ENCODE data around the gene LCE3B.
"Not testable (repeated sequence)": the region's sequence is repeated elsewhere in the genome, so short reads cannot be mapped to it uniquely, and the experiment has no call there.

Gene LCE3B

GRCh38 chr1:152613511-152613910, at the start of gene LCE3B:
Gene LCE3B (plus strand): TSS chr1:152613811. CDS start chr1:152613811, 0 bp downstream.
- no peak for DNase-seq

DNA sequence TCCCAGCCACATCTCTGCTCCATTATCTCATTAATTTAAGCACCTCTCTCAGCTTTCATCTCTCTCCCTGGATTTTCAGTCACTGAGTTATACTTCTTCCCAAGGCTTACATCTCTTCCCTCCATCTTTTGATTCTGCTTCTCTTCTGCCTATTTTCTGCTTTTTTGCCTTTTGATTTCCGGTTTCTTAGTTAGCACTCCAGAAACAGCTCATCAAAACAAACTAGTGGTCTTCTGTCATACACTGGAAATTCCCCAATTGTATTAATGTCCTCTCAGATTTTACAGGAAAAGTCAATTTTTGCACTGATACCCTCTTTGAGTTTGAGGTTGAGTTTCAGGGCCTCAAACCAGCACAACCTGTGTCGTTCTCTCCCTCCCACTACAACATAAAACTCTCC, 48.5 kb upstream of the LCE3B start:
- DNase-seq, result no peak

DNA sequence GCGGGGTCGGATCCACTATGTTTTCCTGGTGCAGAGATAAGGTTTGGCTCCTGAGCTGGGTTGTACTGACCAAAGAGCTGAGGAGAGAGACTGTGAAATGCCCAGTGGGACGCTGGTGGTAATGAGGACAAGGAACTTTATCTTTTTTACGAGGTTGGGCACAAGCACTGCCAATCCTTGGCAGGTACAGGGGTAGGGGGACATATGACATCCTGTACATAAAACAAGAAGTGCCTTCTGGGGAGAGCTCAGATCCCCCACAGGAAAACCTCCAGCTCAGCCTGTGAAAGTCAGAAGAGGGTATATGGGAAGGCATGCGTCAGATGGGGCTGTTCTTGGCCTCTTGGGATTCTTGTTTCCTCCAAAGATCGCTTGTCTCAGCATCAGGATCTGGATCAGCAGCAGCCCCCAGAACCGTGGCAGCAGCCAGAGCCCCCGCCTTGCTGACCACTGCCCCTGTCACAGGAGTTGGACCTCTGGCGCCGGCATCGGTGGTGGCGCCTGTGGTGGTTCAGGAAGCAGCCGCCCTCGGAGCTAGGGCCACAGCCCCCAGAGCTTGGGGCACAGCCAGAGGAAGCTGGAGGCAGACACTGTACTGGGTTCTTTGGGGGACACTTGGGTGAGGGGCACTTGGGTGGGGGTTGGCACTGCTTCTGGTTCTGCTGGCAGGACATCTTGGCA, 47.9 kb upstream of the LCE3B start:
- DNase-seq, result no peak

DNA sequence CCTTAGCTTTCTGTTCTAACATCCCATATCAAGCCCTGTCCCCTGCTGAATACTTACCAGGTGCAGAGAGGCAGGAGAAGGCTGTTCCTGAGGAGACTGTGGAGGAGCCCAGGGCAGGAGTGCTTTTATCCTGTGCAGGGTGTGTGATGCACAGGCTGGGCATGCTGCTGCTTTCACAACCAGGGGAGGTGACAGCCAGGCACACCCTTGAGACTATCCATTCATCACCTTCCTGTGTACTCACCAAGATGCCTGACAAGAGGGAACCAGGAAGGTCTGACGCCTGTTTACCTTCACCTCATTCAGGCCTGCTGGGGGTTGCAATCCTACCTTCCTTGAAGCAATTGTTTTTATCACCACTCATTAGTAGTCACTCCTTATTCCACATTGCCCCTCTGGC, 46.9 kb upstream of the LCE3B start, which contains the start of gene LCE3E:
LCE3E (minus strand) TSS at position 100 of the 400 bp plus-strand sequence. CDS start 572 bp downstream, outside the sequence.
- no peak for DNase-seq

GRCh38 chr1:152577168-152577567, 36.4 kb upstream of the LCE3B start:
- DNase-seq, result no peak

GRCh38 chr1:152579526-152579925, 34.1 kb upstream of the LCE3B start:
- DNase-seq, result not testable (repeated sequence)

DNA sequence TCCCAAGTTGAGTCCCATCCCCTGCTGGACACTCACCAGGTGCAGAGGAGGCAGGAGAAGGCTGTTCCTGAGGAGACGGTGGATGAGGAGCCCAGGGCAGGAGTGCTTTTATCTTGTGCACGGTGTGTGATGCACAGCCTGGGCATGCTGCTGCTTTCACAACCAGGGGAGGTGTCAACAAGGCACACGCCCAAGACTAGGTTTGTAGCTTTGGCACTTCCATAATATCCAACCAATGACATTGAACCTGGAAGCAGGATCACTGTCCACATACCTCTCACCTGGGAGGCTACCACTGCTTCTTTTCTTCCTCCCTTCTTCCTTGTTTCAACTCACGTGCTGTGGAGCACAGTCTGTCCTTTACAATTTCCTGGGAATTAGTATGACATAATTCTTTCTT, 33.2 kb upstream of the LCE3B start, which contains the start of gene LCE3D:
LCE3D (minus strand) TSS at position 84 of the 400 bp plus-strand sequence. CDS start 580 bp downstream, outside the sequence.
- DNase-seq, result no peak

GRCh38 chr1:152582647-152583046, 31.0 kb upstream of the LCE3B start:
- no peak for DNase-seq

- DNase-seq, result no peak
Measured at GRCh38 chr1:152585586-152585985, 28.0 kb upstream of the LCE3B start.

DNA sequence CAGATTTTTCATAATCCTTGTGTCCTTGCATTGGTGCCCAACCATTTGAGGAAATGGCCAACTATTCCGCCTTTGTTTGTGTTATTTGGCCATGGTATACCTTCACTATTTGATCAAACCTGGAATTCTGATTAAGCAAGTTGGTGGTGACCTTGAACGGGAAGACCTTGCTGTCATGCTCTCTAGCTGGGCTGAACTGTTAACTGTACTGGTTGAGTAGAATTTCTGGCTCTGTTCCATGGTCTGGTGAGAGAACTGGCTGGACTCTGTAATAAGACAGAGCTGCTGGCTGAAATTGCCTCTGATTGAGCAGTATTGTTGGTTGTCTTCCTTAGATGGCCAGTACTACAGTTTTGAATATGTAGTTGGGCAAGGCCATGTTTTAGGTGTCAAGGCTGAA, 16.6 kb upstream of the LCE3B start:
- DNase-seq, result no peak

DNA sequence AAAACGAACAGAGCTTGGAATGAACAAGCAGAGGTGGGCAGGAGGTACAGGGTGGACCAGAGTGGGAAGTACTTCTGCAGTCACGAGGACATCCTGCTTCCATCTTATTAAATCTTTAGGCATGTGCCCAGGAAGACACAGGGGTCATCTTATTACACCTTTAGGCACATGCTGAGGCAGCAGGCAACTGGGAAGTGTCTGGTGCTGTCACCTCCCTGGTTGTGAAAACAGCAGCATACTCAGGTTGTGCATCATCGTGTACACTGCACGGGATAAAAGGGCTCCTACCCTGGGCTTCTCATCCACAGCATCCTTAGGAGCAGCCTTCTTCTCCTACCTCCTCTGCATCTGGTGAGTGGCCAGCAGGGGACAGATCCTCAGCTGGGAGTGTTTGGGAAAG, 13.7 kb upstream of the LCE3B start, which contains the start of gene LCE3C:
LCE3C (plus strand) TSS at position 301 of the 400 bp plus-strand sequence. CDS start 498 bp downstream, outside the sequence.
- no peak for DNase-seq

DNA sequence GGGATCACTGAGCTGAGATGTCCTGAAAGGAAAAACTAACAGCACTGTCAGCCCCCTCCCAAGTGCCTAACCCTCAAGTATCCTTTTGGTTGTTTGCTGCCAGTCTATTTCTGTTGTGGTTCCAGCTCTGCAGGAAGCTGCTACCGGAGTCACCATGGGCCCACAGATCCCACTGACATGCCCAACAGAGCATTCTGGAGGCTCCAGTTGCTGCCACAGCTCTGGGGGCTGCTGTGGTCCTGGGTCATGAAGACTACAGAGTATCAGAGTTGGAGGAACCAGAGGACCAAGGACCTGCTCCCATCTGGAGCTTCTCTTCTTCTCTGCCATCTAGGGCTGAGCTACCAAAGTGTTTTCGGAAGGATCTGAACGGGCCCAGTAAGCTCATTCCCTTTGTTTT, 8.4 kb downstream of the LCE3B start:
- no peak for DNase-seq

GRCh38 chr1:152622803-152623202, 9.2 kb downstream of the LCE3B start, which contains the start of gene LCE3A:
Gene LCE3A (minus strand): TSS chr1:152623103. CDS start chr1:152623103, 0 bp downstream.
- no peak for DNase-seq

DNA sequence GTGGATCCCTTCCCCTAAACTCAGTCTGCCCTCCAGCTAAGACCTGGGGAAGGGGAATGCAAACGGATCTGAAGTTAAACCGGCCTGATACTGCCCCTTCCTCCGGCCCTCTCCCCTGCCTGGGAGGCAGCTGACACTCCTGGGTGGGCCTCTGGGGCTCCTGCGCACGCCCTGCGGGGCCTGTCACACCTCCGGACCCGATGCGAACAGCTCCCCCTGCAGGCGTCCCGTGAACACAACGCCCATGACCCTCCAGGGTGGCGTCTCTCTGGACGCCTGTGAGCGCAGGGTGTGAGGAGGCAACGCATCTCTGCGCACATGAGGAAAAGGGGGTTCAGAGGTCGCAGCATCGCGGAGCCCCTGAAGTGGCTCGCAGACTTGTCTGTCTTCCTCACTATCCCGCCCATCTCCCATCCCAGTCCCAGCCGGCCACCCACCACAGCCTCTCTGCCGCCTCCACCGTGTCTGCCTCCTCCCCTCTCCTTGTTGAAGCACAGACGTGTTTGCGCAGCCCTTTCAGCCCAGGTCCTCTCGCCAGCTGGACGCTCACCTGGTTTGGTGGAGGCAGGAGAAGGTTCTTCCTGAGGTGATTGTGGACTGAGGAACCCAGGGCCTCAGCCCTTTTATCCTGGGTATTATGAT, 9.7 kb downstream of the LCE3B start:
- no peak for DNase-seq

DNA sequence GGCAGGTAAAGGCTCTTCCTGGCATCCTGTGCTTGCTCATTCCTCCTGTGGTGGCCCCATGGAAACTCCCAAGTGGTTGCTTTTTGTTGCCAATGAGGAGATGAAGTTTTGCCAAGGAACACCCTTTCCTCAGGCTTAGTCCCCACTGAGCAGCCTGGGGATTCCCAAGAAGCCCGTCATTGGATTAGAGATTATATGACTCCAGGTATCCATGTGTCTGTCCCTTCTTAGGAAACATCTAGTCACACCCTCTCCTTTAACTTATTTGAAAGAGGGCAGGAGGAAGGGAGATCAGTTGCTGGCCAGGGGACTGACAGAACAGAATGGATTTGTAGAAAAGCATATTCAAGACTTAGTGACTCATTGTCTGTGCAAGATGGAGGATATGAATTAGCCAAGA, 13.1 kb downstream of the LCE3B start:
- no peak for DNase-seq

DNA sequence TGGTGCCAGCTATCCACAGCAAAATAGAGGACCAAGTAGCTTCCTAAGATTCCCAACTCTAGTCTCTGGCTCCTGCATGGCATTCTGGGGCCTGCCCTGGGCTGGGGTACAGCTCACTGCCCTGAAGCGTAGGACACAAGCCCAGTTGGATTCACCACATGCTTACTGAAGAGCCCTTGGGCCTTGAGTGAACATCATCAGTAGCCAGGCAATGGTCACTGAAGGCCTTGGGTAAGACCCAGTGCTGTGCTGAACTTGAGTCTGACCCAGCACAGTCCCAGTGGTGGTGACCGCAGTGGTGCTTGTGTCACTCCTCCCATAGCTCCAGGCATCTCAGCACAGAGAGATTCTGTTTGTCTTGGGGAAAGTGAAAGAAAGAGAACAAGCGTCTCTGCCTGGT, 17.0 kb downstream of the LCE3B start:
- no peak for DNase-seq

DNA sequence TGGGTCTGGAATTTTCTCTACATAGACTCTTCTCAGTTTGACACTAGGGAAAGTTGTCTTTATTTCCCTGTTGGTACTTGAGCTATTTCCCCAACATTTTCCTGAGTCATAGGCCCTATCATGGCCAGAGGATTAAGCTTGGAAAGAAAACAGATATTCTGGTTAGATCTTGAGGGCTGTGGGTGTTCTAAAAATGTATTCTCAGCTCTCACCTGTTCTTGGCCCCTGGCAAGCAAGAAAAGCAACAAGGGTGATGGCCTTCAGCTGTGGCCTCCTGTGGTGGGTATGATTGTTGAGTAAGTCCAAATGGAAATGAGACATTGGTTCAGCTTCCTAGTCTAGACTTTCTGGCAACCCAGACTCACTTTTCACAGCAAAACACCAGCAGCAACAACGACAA, 26.7 kb downstream of the LCE3B start:
- no peak for DNase-seq

DNA sequence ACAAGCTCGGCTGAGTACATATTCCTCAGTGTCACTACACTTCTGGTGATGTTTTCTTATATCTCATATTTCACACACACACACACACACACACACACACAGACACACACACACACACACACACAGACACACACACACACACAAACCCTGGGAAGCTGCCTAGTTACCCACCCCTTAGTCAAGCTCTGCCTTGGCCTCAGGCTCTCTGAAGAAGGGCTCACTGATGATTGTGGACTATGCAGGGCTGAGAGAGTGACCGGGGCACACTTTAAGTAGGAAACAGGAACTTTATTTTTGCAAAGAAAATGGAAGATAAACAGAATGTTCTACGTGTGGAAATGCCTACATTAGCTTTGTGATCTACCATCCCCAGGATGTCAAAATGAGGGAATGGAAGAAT, 30.3 kb downstream of the LCE3B start:
- DNase-seq, result no peak

- no peak for DNase-seq
Measured at GRCh38 chr1:152645146-152645545, 31.5 kb downstream of the LCE3B start.

- DNase-seq, result no peak
Measured at GRCh38 chr1:152646656-152647055, 33.0 kb downstream of the LCE3B start.

DNA sequence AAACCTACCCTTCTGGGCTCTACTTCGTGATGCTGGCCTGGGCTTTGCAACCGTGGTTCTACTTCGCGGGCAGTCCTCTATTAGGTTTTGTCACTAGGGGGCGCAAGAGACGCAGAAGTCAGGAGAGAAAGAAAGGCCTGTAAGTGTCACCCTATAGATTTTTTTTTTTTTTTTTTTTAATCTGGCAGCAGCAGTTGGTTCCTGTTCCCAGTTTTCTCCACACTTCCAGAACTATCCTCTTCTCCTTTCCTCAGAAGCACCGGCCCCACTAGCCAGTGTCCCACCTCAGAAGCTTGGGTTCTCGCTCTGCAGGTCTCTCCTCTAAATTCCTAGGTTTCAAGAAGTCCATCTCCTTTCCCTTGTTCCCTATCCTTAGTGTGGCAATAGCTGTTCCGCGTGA, 40.5 kb downstream of the LCE3B start:
- DNase-seq, result peak in 1 of 2 donors; percentile 6

DNA sequence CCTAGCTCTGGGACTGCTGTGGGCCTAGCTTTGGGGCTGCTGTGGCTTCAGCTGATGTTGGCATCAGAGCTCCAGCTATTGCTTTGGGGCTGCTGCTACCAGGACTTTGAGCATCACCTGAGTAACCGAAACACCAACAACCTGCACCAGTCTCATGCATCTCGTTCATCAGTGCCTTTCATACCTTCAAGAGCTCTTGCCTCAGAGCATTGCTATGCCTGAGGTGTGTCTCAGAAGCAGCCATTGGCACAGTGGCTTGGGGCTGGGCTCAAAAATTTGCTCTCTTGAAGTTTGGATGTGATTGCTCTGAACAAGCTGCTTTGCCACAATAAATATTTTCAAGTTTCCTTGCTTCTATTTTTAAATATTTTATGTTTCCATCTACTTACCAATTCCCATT, 42.8 kb downstream of the LCE3B start:
- DNase-seq, result no peak

DNA sequence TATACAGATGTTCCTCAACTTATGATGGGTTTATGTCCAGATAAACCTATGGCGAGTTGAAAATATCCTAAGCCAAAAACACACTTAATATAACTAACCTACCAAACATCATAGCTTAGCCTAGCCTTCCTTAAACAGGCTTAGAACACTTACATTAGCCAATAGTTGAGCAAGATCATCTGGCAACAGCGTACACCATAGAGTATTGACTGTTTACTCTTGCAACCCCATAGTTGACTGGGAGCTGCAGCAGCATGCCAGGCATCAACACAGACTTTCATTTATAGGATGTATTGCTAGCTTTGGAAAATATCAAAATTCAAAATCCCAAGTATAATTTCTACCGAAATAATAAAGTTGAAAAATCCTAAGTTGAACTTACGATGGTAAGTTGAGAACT, 44.1 kb downstream of the LCE3B start:
- no peak for DNase-seq

DNA sequence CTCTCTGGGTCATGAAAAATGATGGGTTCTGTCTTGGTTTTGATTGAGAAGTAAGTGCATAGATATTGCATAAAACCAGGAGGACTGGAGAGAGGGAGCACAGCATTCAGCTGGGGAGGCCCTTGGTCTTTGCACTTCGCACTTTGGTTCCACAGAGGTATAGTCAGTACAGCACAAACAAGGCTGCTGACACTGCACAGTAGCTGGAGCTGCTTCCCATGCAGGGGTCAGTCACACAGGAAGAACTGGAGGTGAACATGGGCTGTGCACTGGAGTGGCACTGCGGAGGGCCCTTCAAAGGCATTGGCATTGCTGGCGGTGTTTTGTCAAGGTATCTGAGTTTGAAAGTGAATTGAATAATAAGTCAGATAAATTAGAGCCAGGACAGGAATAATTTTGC, 45.0 kb downstream of the LCE3B start:
- no peak for DNase-seq

Measured in bone marrow (tissue), 2 donors.